ENCODE data around the gene SPR. TPM values are rescaled to one million over a fixed set of nuclear protein-coding genes. Genes with fewer than 3 reads are reported as not detected.

Gene SPR
- total and polyA plus RNA-seq, 2 of the 13 experiments (the other 11 are each of a cell fraction or from before 2014, with no cell fraction given): 34.0 to 96.0 TPM

GRCh38 chr2:72934683-72935610 is 47.7 kb downstream of the SPR start (continued):
- TF ChIP-seq SOX13 (IDR thresholded peaks at IDR 0.05) (no peak), SOX13 (CRISPR knock-in tag; conservative IDR thresholded peaks at IDR 0.05 in 1 of 2, IDR thresholded peaks at IDR 0.05 in 1 of 2) (peak in 1 of 2 experiments; percentile 9; a peak in 1 of 4 replicates), ZNF629 (CRISPR knock-in tag; conservative IDR thresholded peaks at IDR 0.05) (no peak), ZNF253 (CRISPR knock-in tag; IDR thresholded peaks at IDR 0.05; ENCODE audit: borderline replicate concordance) (no peak), SIN3A (IDR thresholded peaks at IDR 0.05; ENCODE audit: borderline replicate concordance, low read depth, low read length) (no peak), FOSL2 (CRISPR knock-in tag; IDR thresholded peaks at IDR 0.05) (0 out of 2 replicates have a peak, but pooled peaks have one; percentile 14), ZNF772 (CRISPR knock-in tag; IDR thresholded peaks at IDR 0.05) (no peak), ZC3H4 (CRISPR knock-in tag; IDR thresholded peaks at IDR 0.05; ENCODE audit: borderline replicate concordance) (no peak)

DNA sequence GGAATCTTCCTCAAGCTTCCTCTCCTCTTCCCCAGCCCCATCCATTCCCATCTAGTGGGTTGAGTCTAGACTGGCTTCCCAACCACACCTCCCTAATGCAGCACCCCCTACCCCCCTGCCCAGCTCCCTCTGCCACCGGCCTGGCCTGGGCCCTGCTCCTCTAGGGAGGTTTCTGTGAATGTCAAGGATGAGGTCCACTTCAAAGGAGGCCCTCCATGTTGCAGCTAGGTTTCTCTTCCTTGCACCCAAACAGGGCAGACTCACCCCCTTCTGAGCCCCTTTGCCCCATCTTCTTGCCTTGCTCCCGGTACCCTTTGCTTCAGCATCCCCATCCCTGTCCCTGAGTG is 48.4 kb downstream of the SPR start:
- no peak overlapping the region for H3K27ac ChIP-seq (ENCODE audit: extremely low read length, insufficient read depth, low read length)
- in situ Hi-C loops (cut with HindIII; ENCODE audit: extremely low pct_ligation_motif_present, low pct_unique_long_range_greater_than_20kb) (loop anchor here (5.0 kb wide), 1 partner anchor 43 kb away; no protein-coding TSS in a partner anchor), intact Hi-C loops (cut with micrococcal nuclease; ENCODE audit: unreplicated experiment) (loop anchor here (1.0 kb wide), 1 partner anchor 42 kb away; no protein-coding TSS in a partner anchor)
- BruUV-seq (replicated peaks): no TSS peak
- no peak overlapping the region for H3K9ac ChIP-seq (ENCODE audit: insufficient read depth, low read depth, low read length)
- WGBS (ENCODE audit: low lambda C conversion rate): 94% methylated on average over 2 of the region's 2 CpGs
- ATAC-seq: no peak
- H3K4me3 ChIP-seq (replicated peaks in 1 of 3; ENCODE audit: insufficient read depth in 1 of 3, low read depth in 2 of 3, low read length in 3 of 3): no peak overlapping the region
- CTCF ChIA-PET (ENCODE audit: low intra/inter-chr PET ratio, low total read pairs): interaction anchor here (0.9 to 4.9 kb wide), 2 partner anchors 41 to 46 kb away, joined by 3 to 67 read pairs; no protein-coding TSS in a partner anchor
- H4K20me1 ChIP-seq (ENCODE audit: insufficient read depth, low read length): no peaks in the 10 kb centered on the region; the same call in 1 of the 2 replicates
- H3K79me2 ChIP-seq (ENCODE audit: insufficient read depth, low read length): no peaks in the 10 kb centered on the region
- POLR2A ChIA-PET: interaction anchor here (1.2 kb wide), 1 partner anchor 17 kb away, joined by 4 read pairs; no protein-coding TSS in a partner anchor
- H3K36me3 ChIP-seq (replicated peaks in 1 of 2; ENCODE audit: control insufficient read depth in 1 of 2, insufficient read depth in 2 of 2, low read length in 2 of 2): no peaks in the 10 kb centered on the region
- H2AFZ ChIP-seq (ENCODE audit: low read length): no peak overlapping the region
- TF ChIP-seq ZNF639 (CRISPR knock-in tag; conservative IDR thresholded peaks at IDR 0.05) (no peak), HMG20B (CRISPR knock-in tag; conservative IDR thresholded peaks at IDR 0.05) (no peak), ZNF839 (CRISPR knock-in tag; IDR thresholded peaks at IDR 0.05; ENCODE audit: borderline replicate concordance) (0 out of 2 replicates have a peak, but pooled peaks have one; percentile 27)
- H3K9me3 ChIP-seq (ENCODE audit: low read length): no peaks in the 10 kb centered on the region
- DNase-seq (ENCODE audit: low spot score): no peak
- H3K27me3 ChIP-seq (ENCODE audit: control insufficient read depth in 1 of 2, insufficient read depth in 2 of 2, low read length in 2 of 2): peaks cover 0 to 5% of the 10 kb centered on the region in 2 experiments; a peak in 2 of 5 replicates
- FAIRE-seq: no peak
- H3K4me2 ChIP-seq (ENCODE audit: low read depth, low read length): no peak overlapping the region
- peaks cover 9% of the 10 kb centered on the region; the same call in 1 of the 2 replicates for H3K4me1 ChIP-seq (ENCODE audit: insufficient read depth, low read length)
